Breast epithelium (tissue), 4 donors: ENCODE measurements around the gene CALR3. TPM values are rescaled to one million over a fixed set of nuclear protein-coding genes. Genes with fewer than 3 reads are reported as not detected.

Experiments
- DNase-seq, 2 donors: peaks; one replicate each; pipeline ENCODE4 v3.0.0-alpha.2; 2019; ENCODE audit warnings: low spot score in 2 of 2
- H3K27ac ChIP-seq, 2 donors: fragments of 200-600 bp; sonication (generic) in 1 of 2; one replicate each; pipeline ENCODE4 v1.5.1; 2016 to 2019; ENCODE audit warnings: mild to moderate bottlenecking in 1 of 2
- H3K27me3 ChIP-seq, 2 donors: fragments of 200-600 bp; sonication (generic) in 1 of 2; one replicate each; pipeline versions ENCODE4 v1.5.1 to v1.6.0; 2017 to 2019; ENCODE audit warnings: control low read depth in 1 of 2, mild to moderate bottlenecking in 1 of 2
- H3K36me3 ChIP-seq: fragments of 200-600 bp; one replicate; pipeline ENCODE4 v1.5.1; 2019
- H3K4me1 ChIP-seq, 2 donors: fragments of 200-600 bp; sonication (generic); one replicate each; pipeline ENCODE4 v1.5.1; 2016 to 2019; ENCODE audit warnings: control low read depth in 1 of 2
- H3K4me3 ChIP-seq, 3 donors: fragments of 200-600 bp; sonication (generic); 1 replicate in 2 of 3; 2 replicates in 1 of 3; pipeline ENCODE4 v1.5.1; 2016 to 2019; ENCODE audit warnings: mild to moderate bottlenecking in 3 of 3, moderate library complexity in 2 of 3
- H3K9me3 ChIP-seq, 2 donors: fragments of 200-600 bp; sonication (generic) in 1 of 2; one replicate each; pipeline ENCODE4 v1.5.1; 2016 to 2019; ENCODE audit warnings: control low read depth in 1 of 2
- CTCF ChIP-seq, 3 donors: fragments of 450-650 bp; IDR thresholded peaks; one replicate each; pipeline ENCODE4 v1.5.1; 2016 to 2017; ENCODE audit warnings: antibody characterized with exemption in 3 of 3, mild to moderate bottlenecking in 3 of 3, moderate library complexity in 3 of 3
- POLR2A ChIP-seq: fragments of 450-650 bp; IDR thresholded peaks from one replicate; pipeline ENCODE4 v1.6.1; 2016; ENCODE audit warnings: antibody characterized with exemption, mild to moderate bottlenecking, moderate library complexity
- POLR2AphosphoS5 ChIP-seq, 3 donors: sonication (generic); formaldehyde crosslinking; IDR thresholded peaks; one replicate each; pipeline ENCODE4 v1.6.1; 2017; ENCODE audit warnings: antibody characterized with exemption in 3 of 3
- intact Hi-C: fragments of 100-400 bp; cut with DNase I; formaldehyde crosslinking; loops from one replicate; pipeline ENCODE4 v1.15.1; 2023; ENCODE audit warnings: low total_unique reads
- total RNA-seq, 3 donors: library from RNA; depleted of rRNA; stranded (reverse); fragments of >200 nt; gene quantifications; one replicate each; pipeline ENCODE4 v1.1.0, GENCODE V29; 2016

The CALR3 gene
- total RNA-seq, 3 donors from 2014 or later: not detected

- intact Hi-C loops: no loop called here
- Histone ChIP-seq H3K27ac (peak overlapping the region; percentile 21 to 39), H3K4me1 (no peaks in the 10 kb centered on the region), H3K27me3 (no peaks in the 10 kb centered on the region), H3K4me3 (no peak overlapping the region), H3K36me3 (no peaks in the 10 kb centered on the region), H3K9me3 (no peaks in the 10 kb centered on the region)
- DNase-seq: no peak
- TF ChIP-seq POLR2A: no peak
- TF ChIP-seq CTCF (IDR thresholded peaks at IDR 0.05): no peak
- no peak for TF ChIP-seq POLR2AphosphoS5 (IDR thresholded peaks at IDR 0.05)
Measured at GRCh38 chr19:16463341-16463990, 32.5 kb downstream of the CALR3 start.

- Histone ChIP-seq H3K4me3 (no peak overlapping the region), H3K27ac (peak overlapping the region; percentile 21 to 43), H3K4me1 (no peaks in the 10 kb centered on the region), H3K9me3 (no peaks in the 10 kb centered on the region), H3K36me3 (no peaks in the 10 kb centered on the region), H3K27me3 (no peaks in the 10 kb centered on the region)
- TF ChIP-seq POLR2AphosphoS5 (IDR thresholded peaks at IDR 0.05) (no peak), POLR2A (no peak), CTCF (IDR thresholded peaks at IDR 0.05) (no peak)
- no peak for DNase-seq
- intact Hi-C loops: no loop called here
Measured at GRCh38 chr19:16462757-16463250, 33.2 kb downstream of the CALR3 start.

GRCh38 chr19:16461630-16462051, 34.3 kb downstream of the CALR3 start:
- peak overlapping the region; percentile 21 to 43 for H3K27ac ChIP-seq
- no peaks in the 10 kb centered on the region for H3K27me3 ChIP-seq
- no peak overlapping the region for H3K4me3 ChIP-seq
- no peaks in the 10 kb centered on the region for H3K9me3 ChIP-seq
- H3K36me3 ChIP-seq: no peaks in the 10 kb centered on the region
- DNase-seq: no peak
- intact Hi-C loops: no loop called here
- TF ChIP-seq CTCF (IDR thresholded peaks at IDR 0.05): no peak
- no peak for TF ChIP-seq POLR2A
- TF ChIP-seq POLR2AphosphoS5 (IDR thresholded peaks at IDR 0.05): no peak
- H3K4me1 ChIP-seq: peaks cover 7 to 8% of the 10 kb centered on the region in 2 donors

- Histone ChIP-seq H3K4me1 (peaks cover 8 to 9% of the 10 kb centered on the region in 2 donors), H3K27ac (no peak overlapping the region)
Measured at GRCh38 chr19:16460454-16460853, 35.5 kb downstream of the CALR3 start.

More at GRCh38 chr19:16460454-16460853, 35.5 kb downstream of the CALR3 start:
- Histone ChIP-seq H3K27me3 (no peaks in the 10 kb centered on the region), H3K9me3 (no peaks in the 10 kb centered on the region), H3K36me3 (no peaks in the 10 kb centered on the region), H3K4me3 (no peak overlapping the region)
- intact Hi-C loops: no loop called here
- DNase-seq: no peak
- TF ChIP-seq CTCF (IDR thresholded peaks at IDR 0.05) (no peak), POLR2AphosphoS5 (IDR thresholded peaks at IDR 0.05) (no peak), POLR2A (no peak)
